Measurements from ENCODE around the gene KCTD21. TPM values are rescaled to one million over a fixed set of nuclear protein-coding genes. Genes with fewer than 3 reads are reported as not detected.

The KCTD21 gene
- total RNA-seq, 1 donor from 2014 or later = 10.7 TPM

GRCh38 chr11:78230161-78230877 is 41.9 kb upstream of the KCTD21 start:
- H3K27ac Mint-ChIP-seq (ENCODE audit: unreplicated experiment) = no peak overlapping the region
- no peaks in the 10 kb centered on the region for H3K4me1 Mint-ChIP-seq (ENCODE audit: unreplicated experiment)
- no peak overlapping the region for H3K4me3 Mint-ChIP-seq (ENCODE audit: unreplicated experiment)
- H3K36me3 Mint-ChIP-seq (ENCODE audit: unreplicated experiment) = peaks cover 1% of the 10 kb centered on the region
- H3K27me3 Mint-ChIP-seq (ENCODE audit: unreplicated experiment) = no peaks in the 10 kb centered on the region
- no peak for TF ChIP-seq CTCF (IDR thresholded peaks at IDR 0.05)
- DNase-seq (ENCODE audit: extremely low spot score, unreplicated experiment) = no peak
- H3K9me3 Mint-ChIP-seq (ENCODE audit: unreplicated experiment) = no peaks in the 10 kb centered on the region

GRCh38 chr11:78229106-78229505 is 40.7 kb upstream of the KCTD21 start:
- no peaks in the 10 kb centered on the region for H3K27me3 Mint-ChIP-seq (ENCODE audit: unreplicated experiment)
- no peaks in the 10 kb centered on the region for H3K9me3 Mint-ChIP-seq (ENCODE audit: unreplicated experiment)
- DNase-seq (ENCODE audit: extremely low spot score, unreplicated experiment) = no peak
- no peak overlapping the region for H3K4me3 Mint-ChIP-seq (ENCODE audit: unreplicated experiment)
- TF ChIP-seq CTCF (IDR thresholded peaks at IDR 0.05) = no peak
- H3K27ac Mint-ChIP-seq (ENCODE audit: unreplicated experiment) = no peak overlapping the region
- peaks cover 11% of the 10 kb centered on the region for H3K36me3 Mint-ChIP-seq (ENCODE audit: unreplicated experiment)
- H3K4me1 Mint-ChIP-seq (ENCODE audit: unreplicated experiment) = no peaks in the 10 kb centered on the region

- H3K27me3 Mint-ChIP-seq (ENCODE audit: unreplicated experiment) = no peaks in the 10 kb centered on the region
- no peak overlapping the region for H3K4me3 Mint-ChIP-seq (ENCODE audit: unreplicated experiment)
- H3K36me3 Mint-ChIP-seq (ENCODE audit: unreplicated experiment) = peaks cover 12% of the 10 kb centered on the region
- no peaks in the 10 kb centered on the region for H3K4me1 Mint-ChIP-seq (ENCODE audit: unreplicated experiment)
- DNase-seq (ENCODE audit: extremely low spot score, unreplicated experiment) = no peak
- no peaks in the 10 kb centered on the region for H3K9me3 Mint-ChIP-seq (ENCODE audit: unreplicated experiment)
- peak; percentile 65 for TF ChIP-seq CTCF (IDR thresholded peaks at IDR 0.05)
- no peak overlapping the region for H3K27ac Mint-ChIP-seq (ENCODE audit: unreplicated experiment)
Observed at GRCh38 chr11:78228467-78228866, 40.0 kb upstream of the KCTD21 start.

DNA sequence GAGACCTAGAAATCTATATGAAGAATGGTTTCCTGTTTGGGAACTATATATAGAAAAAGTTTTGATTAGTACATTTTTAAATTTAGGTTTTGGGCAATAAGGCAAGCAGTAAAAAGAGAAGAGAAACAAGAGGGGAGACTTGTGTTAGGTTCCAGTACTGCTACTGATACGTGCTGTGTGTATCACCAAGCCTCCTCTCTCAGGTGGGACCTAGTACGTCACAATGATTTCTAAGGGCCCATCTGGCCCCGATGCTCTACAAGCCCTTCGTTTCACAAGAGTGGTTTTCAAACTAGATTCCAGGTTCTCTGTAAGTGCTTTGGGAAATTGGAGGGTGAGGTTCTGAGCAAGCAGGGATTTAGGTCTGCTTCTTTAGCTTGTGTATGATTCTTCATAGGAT is 39.5 kb upstream of the KCTD21 start:
- Mint-ChIP-seq H3K27ac (ENCODE audit: unreplicated experiment) (no peak overlapping the region), H3K4me3 (ENCODE audit: unreplicated experiment) (no peak overlapping the region), H3K27me3 (ENCODE audit: unreplicated experiment) (no peaks in the 10 kb centered on the region), H3K4me1 (ENCODE audit: unreplicated experiment) (no peaks in the 10 kb centered on the region), H3K36me3 (ENCODE audit: unreplicated experiment) (peaks cover 12% of the 10 kb centered on the region), H3K9me3 (ENCODE audit: unreplicated experiment) (no peaks in the 10 kb centered on the region)
- TF ChIP-seq CTCF (IDR thresholded peaks at IDR 0.05) = no peak
- DNase-seq (ENCODE audit: extremely low spot score, unreplicated experiment) = no peak

- no peak for TF ChIP-seq CTCF (IDR thresholded peaks at IDR 0.05)
- Mint-ChIP-seq H3K27ac (ENCODE audit: unreplicated experiment) (no peak overlapping the region), H3K4me1 (ENCODE audit: unreplicated experiment) (no peaks in the 10 kb centered on the region)
Observed at GRCh38 chr11:78226684-78227680, 38.6 kb upstream of the KCTD21 start.

More at GRCh38 chr11:78226684-78227680, 38.6 kb upstream of the KCTD21 start:
- peak; percentile 78 for DNase-seq (ENCODE audit: extremely low spot score, unreplicated experiment)
- Mint-ChIP-seq H3K4me3 (ENCODE audit: unreplicated experiment) (no peak overlapping the region), H3K36me3 (ENCODE audit: unreplicated experiment) (peaks cover 12% of the 10 kb centered on the region), H3K27me3 (ENCODE audit: unreplicated experiment) (no peaks in the 10 kb centered on the region), H3K9me3 (ENCODE audit: unreplicated experiment) (no peaks in the 10 kb centered on the region)

Measured in osteocyte (in vitro differentiated cells).